ENCODE results near the gene RBAK.

Gene RBAK

DNA sequence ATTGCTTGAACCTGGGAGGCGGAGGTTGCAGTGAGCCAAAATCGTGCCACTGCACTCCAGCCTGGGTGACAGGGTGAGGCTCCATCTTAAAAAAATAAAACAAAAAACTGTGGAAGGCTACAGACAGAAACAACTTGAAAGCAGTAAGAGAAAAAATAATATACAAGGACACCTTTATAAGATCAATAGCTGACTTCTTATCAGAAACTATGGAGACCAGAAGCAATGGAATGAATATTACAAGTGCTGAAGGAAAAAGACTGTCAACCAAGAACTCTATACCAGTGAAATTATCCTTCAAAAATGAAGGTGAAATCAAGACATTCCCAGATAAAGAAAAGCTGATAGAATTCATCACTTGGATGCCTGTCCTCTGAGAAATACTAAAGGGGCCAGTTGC is 49.0 kb downstream of the RBAK start:
- no peak overlapping the region for H3K9ac ChIP-seq (ENCODE audit: low read length)
- H3K27ac ChIP-seq (ENCODE audit: low read depth, low read length), result no peak overlapping the region
- H3K4me3 ChIP-seq (ENCODE audit: insufficient read depth, low read length, poor library complexity, severe bottlenecking), result no peak overlapping the region
- H3K27me3 ChIP-seq (ENCODE audit: low read length), result no peaks in the 10 kb centered on the region
- H3K9me3 ChIP-seq (ENCODE audit: insufficient read depth, low read length), result peaks cover 27% of the 10 kb centered on the region
- H3K79me2 ChIP-seq (ENCODE audit: insufficient read depth, low read length), result no peaks in the 10 kb centered on the region
- no peaks in the 10 kb centered on the region for H3F3A ChIP-seq (ENCODE audit: insufficient read depth)
- H4K20me1 ChIP-seq (ENCODE audit: low read depth, low read length), result no peaks in the 10 kb centered on the region
- H3K4me2 ChIP-seq (ENCODE audit: low read depth, low read length, poor library complexity, severe bottlenecking), result no peak overlapping the region
- H2AFZ ChIP-seq (ENCODE audit: low read depth, low read length, severe bottlenecking), result no peak overlapping the region
- no peak for TF ChIP-seq EZH2phosphoT487 (conservative IDR thresholded peaks at IDR 0.05; ENCODE audit: low read length)
- TF ChIP-seq, protein P1, sequence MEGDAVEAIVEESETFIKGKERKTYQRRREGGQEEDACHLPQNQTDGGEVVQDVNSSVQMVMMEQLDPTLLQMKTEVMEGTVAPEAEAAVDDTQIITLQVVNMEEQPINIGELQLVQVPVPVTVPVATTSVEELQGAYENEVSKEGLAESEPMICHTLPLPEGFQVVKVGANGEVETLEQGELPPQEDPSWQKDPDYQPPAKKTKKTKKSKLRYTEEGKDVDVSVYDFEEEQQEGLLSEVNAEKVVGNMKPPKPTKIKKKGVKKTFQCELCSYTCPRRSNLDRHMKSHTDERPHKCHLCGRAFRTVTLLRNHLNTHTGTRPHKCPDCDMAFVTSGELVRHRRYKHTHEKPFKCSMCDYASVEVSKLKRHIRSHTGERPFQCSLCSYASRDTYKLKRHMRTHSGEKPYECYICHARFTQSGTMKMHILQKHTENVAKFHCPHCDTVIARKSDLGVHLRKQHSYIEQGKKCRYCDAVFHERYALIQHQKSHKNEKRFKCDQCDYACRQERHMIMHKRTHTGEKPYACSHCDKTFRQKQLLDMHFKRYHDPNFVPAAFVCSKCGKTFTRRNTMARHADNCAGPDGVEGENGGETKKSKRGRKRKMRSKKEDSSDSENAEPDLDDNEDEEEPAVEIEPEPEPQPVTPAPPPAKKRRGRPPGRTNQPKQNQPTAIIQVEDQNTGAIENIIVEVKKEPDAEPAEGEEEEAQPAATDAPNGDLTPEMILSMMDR (IDR thresholded peaks at IDR 0.05; ENCODE audit: insufficient read depth, low read length, poor library complexity, severe bottlenecking), result no peak
- H3K9me2 ChIP-seq (replicated peaks; ENCODE audit: insufficient read depth, low read length), result no peaks in the 10 kb centered on the region
- no peaks in the 10 kb centered on the region for H3K36me3 ChIP-seq (ENCODE audit: low read length)

DNA sequence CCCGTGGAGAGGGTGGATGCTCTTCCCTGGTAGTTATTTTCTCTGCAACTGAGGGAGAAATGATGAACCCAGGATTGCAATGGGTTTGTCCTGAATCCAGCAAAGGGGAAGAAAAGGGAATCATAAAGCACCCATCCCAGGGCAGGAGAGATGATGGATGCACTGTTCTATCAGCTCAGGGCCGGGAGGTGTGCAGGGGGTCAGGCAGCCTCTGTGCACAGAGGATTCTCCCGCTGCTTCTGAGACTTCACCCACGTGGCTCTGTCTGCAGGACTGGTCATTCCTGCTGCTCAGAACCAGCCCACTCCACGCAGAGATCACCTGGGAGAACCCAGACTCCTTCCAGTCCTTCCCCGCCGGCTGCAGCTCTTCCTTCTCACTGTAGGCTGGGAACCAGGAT is 70.7 kb downstream of the RBAK start:
- no peaks in the 10 kb centered on the region for H3F3A ChIP-seq (ENCODE audit: insufficient read depth)
- no peak overlapping the region for H3K9ac ChIP-seq (ENCODE audit: low read length)
- H3K4me2 ChIP-seq (ENCODE audit: low read depth, low read length, poor library complexity, severe bottlenecking), result no peak overlapping the region
- H4K20me1 ChIP-seq (ENCODE audit: low read depth, low read length), result no peaks in the 10 kb centered on the region
- H3K9me3 ChIP-seq (ENCODE audit: insufficient read depth, low read length), result no peaks in the 10 kb centered on the region
- H3K79me2 ChIP-seq (ENCODE audit: insufficient read depth, low read length), result no peaks in the 10 kb centered on the region
- TF ChIP-seq, protein P1 (IDR thresholded peaks at IDR 0.05; ENCODE audit: insufficient read depth, low read length, poor library complexity, severe bottlenecking), result no peak
- no peak for TF ChIP-seq EZH2phosphoT487 (conservative IDR thresholded peaks at IDR 0.05; ENCODE audit: low read length)
- H3K4me3 ChIP-seq (ENCODE audit: insufficient read depth, low read length, poor library complexity, severe bottlenecking), result no peak overlapping the region
- no peak overlapping the region for H3K27ac ChIP-seq (ENCODE audit: low read depth, low read length)
- no peaks in the 10 kb centered on the region for H3K36me3 ChIP-seq (ENCODE audit: low read length)
- no peak overlapping the region for H2AFZ ChIP-seq (ENCODE audit: low read depth, low read length, severe bottlenecking)
- H3K27me3 ChIP-seq (ENCODE audit: low read length), result no peaks in the 10 kb centered on the region
- H3K9me2 ChIP-seq (replicated peaks; ENCODE audit: insufficient read depth, low read length), result no peaks in the 10 kb centered on the region

DNA sequence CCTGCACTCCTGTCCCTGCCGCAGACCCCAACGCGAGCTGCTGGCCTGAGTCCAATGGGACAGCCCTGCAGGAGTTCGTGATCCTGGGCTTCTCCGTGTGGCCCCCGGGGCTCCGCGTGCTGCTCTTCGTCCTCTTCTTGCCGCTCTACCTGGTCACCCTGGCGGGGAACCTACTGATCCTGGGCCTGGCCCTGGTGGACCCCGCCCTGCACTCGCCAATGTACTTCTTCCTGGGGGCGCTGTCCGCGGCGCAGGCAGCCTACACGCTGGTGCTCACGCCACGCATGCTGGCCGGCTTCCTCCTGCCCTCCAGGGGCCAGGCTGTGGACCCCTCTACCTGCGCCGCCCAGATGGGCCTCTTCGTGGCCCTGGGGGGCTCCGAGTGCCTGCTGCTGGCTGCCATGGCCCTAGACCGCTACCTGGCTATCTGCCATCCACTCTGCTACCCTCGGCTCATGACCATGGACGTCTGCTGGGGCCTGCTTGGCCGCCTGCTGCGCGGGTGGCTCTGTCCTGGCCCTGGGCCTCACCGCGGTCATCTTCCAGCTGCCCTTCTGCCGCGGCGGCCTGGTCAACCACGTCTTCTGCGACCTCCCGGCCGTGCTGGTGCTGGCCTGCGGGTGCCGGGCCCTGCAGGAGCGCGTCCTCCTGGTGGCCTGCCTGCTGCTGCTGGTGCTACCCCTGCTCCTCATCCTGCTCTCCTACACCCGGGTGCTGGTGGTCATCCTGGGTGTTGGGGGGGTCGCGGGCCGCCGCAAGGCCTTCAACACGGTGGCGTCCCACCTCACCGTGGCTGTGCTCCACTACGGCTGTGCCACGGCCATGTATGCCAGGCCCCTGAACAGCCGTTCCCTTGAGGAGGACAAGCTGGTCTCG is 71.7 kb downstream of the RBAK start:
- no peaks in the 10 kb centered on the region for H3K36me3 ChIP-seq (ENCODE audit: low read length)
- no peak overlapping the region for H3K4me3 ChIP-seq (ENCODE audit: insufficient read depth, low read length, poor library complexity, severe bottlenecking)

More for the DNA sequence above, 71.7 kb downstream of the RBAK start:
- Histone ChIP-seq H4K20me1 (ENCODE audit: low read depth, low read length) (no peaks in the 10 kb centered on the region), H3F3A (ENCODE audit: insufficient read depth) (no peaks in the 10 kb centered on the region), H3K4me2 (ENCODE audit: low read depth, low read length, poor library complexity, severe bottlenecking) (no peak overlapping the region), H3K9ac (ENCODE audit: low read length) (no peak overlapping the region), H3K9me3 (ENCODE audit: insufficient read depth, low read length) (no peaks in the 10 kb centered on the region), H2AFZ (ENCODE audit: low read depth, low read length, severe bottlenecking) (no peak overlapping the region), H3K9me2 (replicated peaks; ENCODE audit: insufficient read depth, low read length) (no peaks in the 10 kb centered on the region), H3K79me2 (ENCODE audit: insufficient read depth, low read length) (no peaks in the 10 kb centered on the region), H3K27ac (ENCODE audit: low read depth, low read length) (no peak overlapping the region), H3K27me3 (ENCODE audit: low read length) (no peaks in the 10 kb centered on the region)
- no peak for TF ChIP-seq EZH2phosphoT487 (conservative IDR thresholded peaks at IDR 0.05; ENCODE audit: low read length)
- TF ChIP-seq, protein P1 (IDR thresholded peaks at IDR 0.05; ENCODE audit: insufficient read depth, low read length, poor library complexity, severe bottlenecking), result no peak

Measured in SU-DHL-6 (cell line).